ENCODE measurements around the gene ATG7. TPM values are rescaled to one million over a fixed set of nuclear protein-coding genes. Genes with fewer than 3 reads are reported as not detected.
A peak's percentile ranks its signal among the peaks of the same experiment; 100 is the strongest.

ATG7 gene
- polyA plus RNA-seq, 4 donors, result 7.8 to 16.3 (median 11.6) TPM

DNA sequence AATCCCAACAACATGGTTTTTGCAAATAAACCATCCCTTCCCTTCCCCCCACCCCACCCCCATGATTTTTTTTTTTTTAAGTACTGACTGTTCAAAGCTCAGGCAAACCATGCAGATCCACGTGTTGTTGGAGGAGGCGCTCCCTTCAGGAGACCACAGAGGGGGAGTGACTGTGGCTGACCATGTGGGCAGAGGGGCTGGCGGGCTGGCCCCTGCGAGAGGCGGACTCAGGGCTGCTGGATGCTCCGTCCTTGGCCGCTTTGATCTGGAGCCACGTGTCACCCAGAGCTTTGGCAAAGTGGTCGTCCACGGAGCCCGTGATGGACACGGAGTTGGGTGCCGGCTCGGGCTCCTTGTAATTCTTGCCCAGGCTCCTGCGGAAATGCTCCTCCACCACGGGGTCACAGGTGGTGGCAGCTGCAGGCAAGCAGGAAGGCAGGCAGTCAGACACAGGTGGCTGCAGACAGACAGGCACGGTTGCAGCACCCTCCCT lies 286.3 kb downstream of the ATG7 start:
- FAIRE-seq (no peak), DNase-seq (no peak)
- Histone ChIP-seq H3K9me3 (ENCODE audit: control insufficient read depth in 2 of 2, insufficient read depth in 1 of 2, low read depth in 1 of 2, low read length in 1 of 2) (no peaks in the 10 kb centered on the region), H3K27ac (ENCODE audit: low read depth in 1 of 3, low read length in 2 of 3) (no peak overlapping the region), H3K27me3 (ENCODE audit: control insufficient read depth in 3 of 3, insufficient read depth in 3 of 3, low read length in 3 of 3) (no peaks in the 10 kb centered on the region), H3K4me1 (ENCODE audit: control insufficient read depth in 3 of 3, insufficient read depth in 2 of 3, low read depth in 1 of 3, low read length in 2 of 3) (peaks cover 0 to 6% (median 0%) of the 10 kb centered on the region in 3 donors), H3K4me3 (ENCODE audit: low read depth in 1 of 3, low read length in 3 of 3) (no peak overlapping the region), H3K36me3 (ENCODE audit: control insufficient read depth in 3 of 3, insufficient read depth in 2 of 3, low read depth in 1 of 3, low read length in 3 of 3) (peaks cover 4 to 91% (median 4%) of the 10 kb centered on the region in 3 donors)
- 81 to 85% (median 84%) methylated on average over 17 of the region's 17 CpGs for WGBS, 3 donors

DNA sequence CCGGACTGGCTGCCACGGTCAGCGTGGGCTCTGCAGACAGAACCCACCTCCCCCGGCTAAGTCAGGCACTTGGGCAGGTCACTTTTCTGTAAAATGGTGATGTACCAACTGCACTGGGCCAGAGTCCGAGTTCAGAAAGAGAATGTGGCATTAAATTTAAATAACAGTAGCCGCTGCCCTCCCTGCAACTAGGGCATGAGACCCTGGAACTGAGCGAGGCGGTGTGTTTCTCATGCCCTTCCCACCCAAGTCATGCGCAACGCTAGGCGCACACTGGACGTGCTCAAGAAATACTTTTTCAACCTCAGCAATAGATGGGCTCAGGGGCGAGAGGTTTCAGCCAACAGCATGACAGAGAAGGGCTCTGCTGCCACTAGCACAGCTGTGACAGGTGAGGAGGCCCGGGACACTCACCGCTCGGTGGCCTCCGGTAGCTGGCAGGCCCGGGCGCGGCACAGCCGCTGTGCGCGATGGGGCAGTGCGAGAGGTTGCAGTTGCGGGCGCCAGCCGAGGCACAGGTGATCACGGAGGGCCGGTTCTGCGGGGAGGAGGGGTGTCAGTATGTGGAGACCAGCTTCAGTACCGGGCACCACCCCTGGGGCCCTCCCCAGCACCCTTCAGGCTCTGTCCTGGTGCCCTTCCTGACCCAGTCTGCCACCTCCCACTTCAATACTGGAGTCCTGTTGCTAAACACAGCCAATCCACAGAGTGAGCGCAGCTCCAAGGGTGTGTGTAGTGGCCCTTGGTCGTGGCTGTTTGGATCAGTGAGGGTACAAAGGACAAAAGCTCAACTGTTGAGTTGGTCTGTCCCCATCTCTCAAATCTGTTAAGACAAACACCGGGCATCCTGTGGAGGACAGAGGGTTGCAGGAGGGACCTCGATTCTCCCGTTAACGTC lies 287.0 kb downstream of the ATG7 start:
- peaks cover 4 to 91% (median 4%) of the 10 kb centered on the region in 3 donors for H3K36me3 ChIP-seq (ENCODE audit: control insufficient read depth in 3 of 3, insufficient read depth in 2 of 3, low read depth in 1 of 3, low read length in 3 of 3)
- 78 to 86% (median 85%) methylated on average over 37 of the region's 37 CpGs for WGBS, 3 donors

DNA sequence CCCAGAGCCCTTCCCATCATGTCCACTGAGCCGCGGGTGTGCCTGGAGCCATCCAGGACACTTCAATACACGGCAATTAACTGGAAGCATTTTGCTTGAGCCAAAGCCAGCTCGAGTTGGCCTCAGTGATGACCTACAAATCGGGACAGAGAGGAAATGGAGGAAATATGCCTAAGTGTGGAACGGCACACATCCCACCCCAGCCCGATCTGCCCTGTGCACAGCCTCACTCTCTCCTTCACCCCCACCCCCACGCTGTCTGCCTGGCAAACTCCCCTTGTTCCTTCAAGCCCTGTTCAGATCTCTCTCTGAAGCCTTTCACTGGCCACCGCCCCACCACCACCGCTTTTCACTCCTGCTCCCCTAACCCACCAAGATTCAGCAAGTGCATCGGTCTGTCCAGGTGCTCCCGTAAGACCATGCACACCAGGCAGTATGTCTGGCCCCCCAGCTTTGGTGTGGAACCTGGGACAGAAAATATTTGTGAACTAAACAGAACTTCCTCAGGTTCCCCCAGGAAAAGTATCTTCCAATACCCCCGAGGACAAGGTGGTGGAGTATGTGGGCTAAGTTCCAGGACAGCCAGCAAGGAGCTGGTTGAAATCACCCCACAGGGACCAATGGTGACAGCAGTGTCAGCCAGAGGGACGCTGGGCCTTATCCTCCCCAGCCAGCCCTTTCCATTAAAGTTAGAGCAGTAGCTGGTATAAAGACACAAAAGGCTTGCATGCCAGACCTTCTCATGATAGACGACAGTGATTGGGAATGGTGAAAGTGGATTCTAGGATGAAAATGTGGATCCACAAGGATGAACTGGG lies 287.8 kb downstream of the ATG7 start:
- peaks cover 0 to 6% (median 0%) of the 10 kb centered on the region in 3 donors for H3K4me1 ChIP-seq (ENCODE audit: control insufficient read depth in 3 of 3, insufficient read depth in 2 of 3, low read depth in 1 of 3, low read length in 2 of 3)
- H3K9me3 ChIP-seq (ENCODE audit: control insufficient read depth in 2 of 2, insufficient read depth in 1 of 2, low read depth in 1 of 2, low read length in 1 of 2), result no peaks in the 10 kb centered on the region
- no peak overlapping the region for H3K27ac ChIP-seq (ENCODE audit: low read depth in 1 of 3, low read length in 2 of 3)
- H3K4me3 ChIP-seq (ENCODE audit: low read depth in 1 of 3, low read length in 3 of 3), result no peak overlapping the region
- peaks cover 4 to 91% (median 4%) of the 10 kb centered on the region in 3 donors for H3K36me3 ChIP-seq (ENCODE audit: control insufficient read depth in 3 of 3, insufficient read depth in 2 of 3, low read depth in 1 of 3, low read length in 3 of 3)
- DNase-seq, result no peak
- no peaks in the 10 kb centered on the region for H3K27me3 ChIP-seq (ENCODE audit: control insufficient read depth in 3 of 3, insufficient read depth in 3 of 3, low read length in 3 of 3)
- FAIRE-seq, result no peak
- 72 to 83% (median 78%) methylated on average over 15 of the region's 15 CpGs for WGBS, 3 donors

More for the DNA sequence above, 287.0 kb downstream of the ATG7 start:
- DNase-seq, result peak in 1 of 2 donors; percentile 44
- no peak overlapping the region for H3K4me3 ChIP-seq (ENCODE audit: low read depth in 1 of 3, low read length in 3 of 3)
- no peak overlapping the region for H3K27ac ChIP-seq (ENCODE audit: low read depth in 1 of 3, low read length in 2 of 3)
- H3K4me1 ChIP-seq (ENCODE audit: control insufficient read depth in 3 of 3, insufficient read depth in 2 of 3, low read depth in 1 of 3, low read length in 2 of 3), result peaks cover 0 to 6% (median 0%) of the 10 kb centered on the region in 3 donors
- H3K27me3 ChIP-seq (ENCODE audit: control insufficient read depth in 3 of 3, insufficient read depth in 3 of 3, low read length in 3 of 3), result no peaks in the 10 kb centered on the region
- no peaks in the 10 kb centered on the region for H3K9me3 ChIP-seq (ENCODE audit: control insufficient read depth in 2 of 2, insufficient read depth in 1 of 2, low read depth in 1 of 2, low read length in 1 of 2)
- no peak for FAIRE-seq

DNA sequence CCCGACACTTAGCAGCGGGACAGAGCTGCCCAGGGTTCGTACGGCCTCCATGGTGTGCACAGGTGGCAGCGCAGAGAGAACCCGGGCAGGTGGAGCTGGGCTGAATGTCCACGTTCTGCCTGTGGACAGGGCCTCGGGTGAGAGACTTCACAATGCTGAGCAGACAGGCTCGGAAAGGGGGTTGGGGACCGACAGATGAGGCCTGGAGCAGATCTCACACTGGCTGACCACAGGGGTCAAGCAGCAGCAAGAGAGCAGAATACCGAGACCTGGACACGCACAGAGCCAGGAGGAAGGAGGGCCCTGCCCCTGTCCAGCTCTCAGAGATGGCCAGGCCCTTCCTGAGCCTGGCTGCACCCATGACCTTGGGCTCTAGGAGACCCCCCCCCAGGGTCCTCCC lies 288.5 kb downstream of the ATG7 start:
- peaks cover 0 to 6% (median 0%) of the 10 kb centered on the region in 3 donors for H3K4me1 ChIP-seq (ENCODE audit: control insufficient read depth in 3 of 3, insufficient read depth in 2 of 3, low read depth in 1 of 3, low read length in 2 of 3)
- DNase-seq (no peak), FAIRE-seq (no peak)
- H3K9me3 ChIP-seq (ENCODE audit: control insufficient read depth in 2 of 2, insufficient read depth in 1 of 2, low read depth in 1 of 2, low read length in 1 of 2), result no peaks in the 10 kb centered on the region
- WGBS, 3 donors, result 87 to 93% (median 88%) methylated on average over 12 of the region's 12 CpGs
- no peaks in the 10 kb centered on the region for H3K27me3 ChIP-seq (ENCODE audit: control insufficient read depth in 3 of 3, insufficient read depth in 3 of 3, low read length in 3 of 3)
- peaks cover 4 to 91% (median 4%) of the 10 kb centered on the region in 3 donors for H3K36me3 ChIP-seq (ENCODE audit: control insufficient read depth in 3 of 3, insufficient read depth in 2 of 3, low read depth in 1 of 3, low read length in 3 of 3)
- peak overlapping the region in 1 of 3 donors; percentile 8 for H3K27ac ChIP-seq (ENCODE audit: low read depth in 1 of 3, low read length in 2 of 3)
- H3K4me3 ChIP-seq (ENCODE audit: low read depth in 1 of 3, low read length in 3 of 3), result no peak overlapping the region

DNA sequence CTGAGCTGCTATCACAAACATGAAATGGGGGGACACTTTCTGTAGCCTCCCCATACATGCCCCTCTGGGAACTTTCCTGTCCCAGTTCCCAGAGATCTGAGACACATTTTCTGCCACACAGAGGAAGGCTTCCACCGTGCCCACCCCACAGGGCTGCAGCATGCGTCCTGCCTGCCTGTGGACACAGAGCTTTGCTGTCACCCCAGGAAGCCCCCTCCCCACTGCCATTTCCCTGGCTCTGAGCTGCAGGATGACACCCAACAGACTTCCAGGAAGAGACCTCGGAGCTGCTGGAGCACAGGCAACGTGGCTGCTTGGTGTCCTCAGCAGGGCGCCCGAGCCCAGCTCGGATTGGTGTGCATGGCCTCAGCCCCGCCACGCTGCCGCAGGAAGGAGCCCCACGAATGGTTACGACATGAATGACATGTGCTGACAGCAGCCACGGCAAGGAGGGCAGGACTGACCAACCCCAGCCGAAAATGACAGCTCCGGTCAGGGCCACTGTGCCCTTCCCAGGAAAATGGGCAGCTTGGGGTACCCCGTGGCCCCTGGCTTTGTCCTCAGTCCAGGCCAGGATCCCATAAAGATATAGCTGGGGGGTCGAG lies 290.2 kb downstream of the ATG7 start:
- Histone ChIP-seq H3K4me1 (ENCODE audit: control insufficient read depth in 3 of 3, insufficient read depth in 2 of 3, low read depth in 1 of 3, low read length in 2 of 3) (no peaks in the 10 kb centered on the region), H3K36me3 (ENCODE audit: control insufficient read depth in 3 of 3, insufficient read depth in 2 of 3, low read depth in 1 of 3, low read length in 3 of 3) (peaks cover 0 to 92% (median 4%) of the 10 kb centered on the region in 3 donors), H3K9me3 (ENCODE audit: control insufficient read depth in 2 of 2, insufficient read depth in 1 of 2, low read depth in 1 of 2, low read length in 1 of 2) (no peaks in the 10 kb centered on the region), H3K4me3 (ENCODE audit: low read depth in 1 of 3, low read length in 3 of 3) (no peak overlapping the region), H3K27me3 (ENCODE audit: control insufficient read depth in 3 of 3, insufficient read depth in 3 of 3, low read length in 3 of 3) (no peaks in the 10 kb centered on the region), H3K27ac (ENCODE audit: low read depth in 1 of 3, low read length in 2 of 3) (no peak overlapping the region)
- FAIRE-seq (no peak), DNase-seq (no peak)
- WGBS, 3 donors, result 89 to 93% (median 93%) methylated on average over 17 of the region's 17 CpGs

DNA sequence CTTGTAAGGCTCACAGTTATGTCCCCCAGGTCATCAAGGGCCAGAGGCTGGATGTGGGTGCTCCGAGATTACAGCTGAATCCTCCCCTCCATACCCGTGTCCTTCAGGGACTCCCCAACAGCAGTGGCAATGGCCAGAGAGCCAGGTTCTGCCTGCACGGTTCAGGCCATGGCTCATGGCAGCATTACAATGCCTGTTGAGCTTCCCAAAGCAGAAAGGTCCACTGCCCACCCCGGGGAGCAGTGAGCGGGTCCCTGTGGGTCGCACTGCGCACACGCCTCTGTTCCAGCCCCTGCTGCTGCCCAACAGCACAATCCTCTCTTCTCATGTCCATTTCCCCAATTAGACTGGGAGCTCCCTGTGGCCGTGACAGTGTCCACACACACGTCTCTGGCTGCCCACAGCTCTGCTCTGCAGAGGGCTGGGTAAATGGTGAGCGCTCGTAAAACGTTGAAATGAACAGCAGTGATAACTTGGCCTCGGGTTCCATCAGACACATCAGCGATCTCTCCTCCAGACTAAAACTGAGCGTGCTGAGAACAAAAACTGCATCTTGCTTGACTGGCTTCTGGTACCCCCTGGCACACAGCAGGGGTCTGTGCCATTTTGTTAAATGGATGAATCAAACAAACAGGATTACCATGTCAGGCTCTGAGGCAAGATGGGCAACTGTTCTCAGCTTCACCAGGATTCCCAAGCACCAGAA lies 291.1 kb downstream of the ATG7 start:
- no peak for FAIRE-seq
- Histone ChIP-seq H3K27ac (ENCODE audit: low read depth in 1 of 3, low read length in 2 of 3) (no peak overlapping the region), H3K9me3 (ENCODE audit: control insufficient read depth in 2 of 2, insufficient read depth in 1 of 2, low read depth in 1 of 2, low read length in 1 of 2) (no peaks in the 10 kb centered on the region), H3K36me3 (ENCODE audit: control insufficient read depth in 3 of 3, insufficient read depth in 2 of 3, low read depth in 1 of 3, low read length in 3 of 3) (peaks cover 0 to 95% (median 2%) of the 10 kb centered on the region in 3 donors), H3K4me3 (ENCODE audit: low read depth in 1 of 3, low read length in 3 of 3) (no peak overlapping the region), H3K4me1 (ENCODE audit: control insufficient read depth in 3 of 3, insufficient read depth in 2 of 3, low read depth in 1 of 3, low read length in 2 of 3) (no peaks in the 10 kb centered on the region), H3K27me3 (ENCODE audit: control insufficient read depth in 3 of 3, insufficient read depth in 3 of 3, low read length in 3 of 3) (no peaks in the 10 kb centered on the region)
- DNase-seq, result no peak
- 91 to 92% (median 91%) methylated on average over 15 to 16 of the region's 16 CpGs for WGBS, 3 donors

DNA sequence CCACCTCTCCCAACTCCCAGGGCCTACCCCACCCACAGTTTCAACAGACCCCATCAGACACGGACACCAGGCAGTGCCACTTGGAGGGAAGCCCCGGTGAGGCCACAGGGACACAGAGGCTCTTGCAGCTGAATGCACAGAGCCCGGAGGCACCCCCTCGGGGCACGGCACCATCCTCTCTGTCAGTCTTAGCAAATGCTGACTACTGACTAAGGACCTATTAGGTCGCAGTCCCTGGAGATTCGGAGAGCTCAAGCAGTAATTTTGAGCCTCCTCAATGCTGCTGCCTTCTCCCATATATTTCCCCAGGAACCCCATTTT lies 291.6 kb downstream of the ATG7 start:
- H3K36me3 ChIP-seq (ENCODE audit: control insufficient read depth in 3 of 3, insufficient read depth in 2 of 3, low read depth in 1 of 3, low read length in 3 of 3), result peaks cover 0 to 95% (median 2%) of the 10 kb centered on the region in 3 donors

More for the DNA sequence above, 291.6 kb downstream of the ATG7 start:
- H3K4me1 ChIP-seq (ENCODE audit: control insufficient read depth in 3 of 3, insufficient read depth in 2 of 3, low read depth in 1 of 3, low read length in 2 of 3), result no peaks in the 10 kb centered on the region
- no peak for DNase-seq
- H3K9me3 ChIP-seq (ENCODE audit: control insufficient read depth in 2 of 2, insufficient read depth in 1 of 2, low read depth in 1 of 2, low read length in 1 of 2), result no peaks in the 10 kb centered on the region
- 91 to 94% (median 93%) methylated on average over 7 of the region's 7 CpGs for WGBS, 3 donors
- H3K4me3 ChIP-seq (ENCODE audit: low read depth in 1 of 3, low read length in 3 of 3), result no peak overlapping the region
- no peak overlapping the region for H3K27ac ChIP-seq (ENCODE audit: low read depth in 1 of 3, low read length in 2 of 3)
- H3K27me3 ChIP-seq (ENCODE audit: control insufficient read depth in 3 of 3, insufficient read depth in 3 of 3, low read length in 3 of 3), result no peaks in the 10 kb centered on the region
- no peak for FAIRE-seq
